Activated CD4-positive, alpha-beta T cell treated with anti-CD3 and anti-CD28 coated beads for 4 hours (primary cell): ENCODE measurements around the gene URAD.
"Not testable (repeated sequence)": the region's sequence is repeated elsewhere in the genome, so short reads cannot be mapped to it uniquely, and the experiment has no call there.

Experiments used
- DNase-seq, 2 donors: peaks; one replicate each; pipeline ENCODE4 v3.0.0-alpha.2; 2020

The URAD gene

GRCh38 chr13:27969866-27970229, 18.6 kb downstream of the URAD start:
- DNase-seq = no peak

GRCh38 chr13:27969082-27969865, 19.2 kb downstream of the URAD start, which contains the start of gene CDX2:
Gene CDX2, minus strand, starts transcription at chr13:27969315. Its CDS starts 309 bp downstream, at chr13:27969006.
- DNase-seq = no peak

- no peak for DNase-seq
These were observed 20.0 kb downstream of the URAD start for GRCh38 chr13:27968316-27969081.

- DNase-seq = no peak
These were observed 20.7 kb downstream of the URAD start for GRCh38 chr13:27967736-27968315.

- DNase-seq = no peak
These were observed 21.2 kb downstream of the URAD start for GRCh38 chr13:27967203-27967735.

GRCh38 chr13:27966641-27967202, 21.8 kb downstream of the URAD start:
- DNase-seq = no peak

GRCh38 chr13:27965740-27966640, 22.5 kb downstream of the URAD start:
- DNase-seq = no peak

GRCh38 chr13:27965343-27965739, 23.2 kb downstream of the URAD start:
- DNase-seq = no peak

GRCh38 chr13:27964741-27965323, 23.7 kb downstream of the URAD start:
- DNase-seq = no peak

- not testable (repeated sequence) for DNase-seq
These were observed 24.3 kb downstream of the URAD start for GRCh38 chr13:27964206-27964605.

- DNase-seq = no peak
These were observed 25.0 kb downstream of the URAD start for GRCh38 chr13:27963491-27963890.

GRCh38 chr13:27962982-27963381, 25.5 kb downstream of the URAD start:
- no peak for DNase-seq

GRCh38 chr13:27962128-27962841, 26.2 kb downstream of the URAD start:
- DNase-seq = no peak

GRCh38 chr13:27961227-27962085, 27.0 kb downstream of the URAD start:
- no peak for DNase-seq

GRCh38 chr13:27960362-27961226, 27.9 kb downstream of the URAD start:
- no peak for DNase-seq

GRCh38 chr13:27959976-27960361, 28.5 kb downstream of the URAD start:
- no peak for DNase-seq

GRCh38 chr13:27956576-27957300, 31.8 kb downstream of the URAD start:
- DNase-seq = no peak

- DNase-seq = no peak
These were observed 33.4 kb downstream of the URAD start for GRCh38 chr13:27955014-27955591.
